Breast epithelium (tissue), 3 donors: ENCODE measurements around the gene AMZ1.

ENCODE experiments used
- POLR2AphosphoS5 ChIP-seq, 3 donors: sonication (generic); formaldehyde crosslinking; IDR thresholded peaks; one replicate each; pipeline ENCODE4 v1.6.1; 2017; ENCODE audit warnings: antibody characterized with exemption in 3 of 3
- TF ChIP-seq, protein P1 (sequence below), 3 donors: fragments of 450-650 bp; IDR thresholded peaks; one replicate each; pipeline ENCODE4 v1.5.1; 2016 to 2017; ENCODE audit warnings: antibody characterized with exemption in 3 of 3, mild to moderate bottlenecking in 3 of 3, moderate library complexity in 3 of 3

DNA sequence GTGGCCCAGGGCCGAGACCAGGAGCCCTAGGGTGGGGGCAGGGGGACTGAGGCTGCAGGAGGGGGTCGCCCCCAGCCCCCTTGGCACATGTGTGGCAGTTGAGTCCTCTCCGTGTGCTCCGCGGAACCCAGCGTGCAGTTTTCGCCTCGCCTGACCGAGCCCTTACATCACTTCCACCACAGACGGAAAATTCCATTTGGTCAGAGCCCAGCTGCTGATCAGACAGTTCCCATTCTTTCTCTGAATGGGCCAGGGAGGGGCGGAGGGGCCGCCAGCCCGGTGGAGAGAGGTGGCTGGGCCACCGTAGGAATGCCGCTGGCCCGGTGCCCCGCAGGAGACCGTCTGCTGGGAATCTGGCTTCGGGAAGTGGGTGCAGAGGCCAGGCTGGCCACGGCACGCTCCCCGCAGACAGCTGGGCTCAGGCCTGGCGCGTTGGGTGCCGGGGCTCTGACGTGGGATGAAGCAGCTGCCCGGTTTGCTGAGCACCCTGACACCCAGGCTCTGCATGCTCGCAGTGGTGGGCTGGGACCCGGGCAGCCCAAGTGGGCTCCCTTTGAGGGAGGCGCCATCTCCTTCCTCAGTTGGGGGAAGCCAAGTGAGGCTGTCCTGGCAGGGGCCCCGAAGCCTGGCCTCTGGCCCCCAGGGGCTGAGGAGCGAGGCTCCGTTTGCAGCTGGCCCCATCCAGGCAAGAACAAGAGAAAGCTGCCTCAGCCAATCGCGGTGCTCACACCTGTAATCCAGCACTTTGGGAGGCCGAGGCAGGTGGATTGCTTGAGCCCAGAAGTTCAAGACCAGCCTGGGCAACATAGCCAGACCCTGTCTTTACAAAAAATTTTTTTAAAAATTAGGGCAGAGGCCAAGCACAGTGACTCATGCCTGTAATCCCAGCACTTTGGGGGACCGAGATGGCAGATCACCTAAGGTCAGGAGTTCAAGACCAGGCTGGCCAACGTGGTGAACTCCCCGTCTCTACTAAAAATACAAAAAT, 46.3 kb upstream of the AMZ1 start:
- TF ChIP-seq, protein P1, sequence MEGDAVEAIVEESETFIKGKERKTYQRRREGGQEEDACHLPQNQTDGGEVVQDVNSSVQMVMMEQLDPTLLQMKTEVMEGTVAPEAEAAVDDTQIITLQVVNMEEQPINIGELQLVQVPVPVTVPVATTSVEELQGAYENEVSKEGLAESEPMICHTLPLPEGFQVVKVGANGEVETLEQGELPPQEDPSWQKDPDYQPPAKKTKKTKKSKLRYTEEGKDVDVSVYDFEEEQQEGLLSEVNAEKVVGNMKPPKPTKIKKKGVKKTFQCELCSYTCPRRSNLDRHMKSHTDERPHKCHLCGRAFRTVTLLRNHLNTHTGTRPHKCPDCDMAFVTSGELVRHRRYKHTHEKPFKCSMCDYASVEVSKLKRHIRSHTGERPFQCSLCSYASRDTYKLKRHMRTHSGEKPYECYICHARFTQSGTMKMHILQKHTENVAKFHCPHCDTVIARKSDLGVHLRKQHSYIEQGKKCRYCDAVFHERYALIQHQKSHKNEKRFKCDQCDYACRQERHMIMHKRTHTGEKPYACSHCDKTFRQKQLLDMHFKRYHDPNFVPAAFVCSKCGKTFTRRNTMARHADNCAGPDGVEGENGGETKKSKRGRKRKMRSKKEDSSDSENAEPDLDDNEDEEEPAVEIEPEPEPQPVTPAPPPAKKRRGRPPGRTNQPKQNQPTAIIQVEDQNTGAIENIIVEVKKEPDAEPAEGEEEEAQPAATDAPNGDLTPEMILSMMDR (IDR thresholded peaks at IDR 0.05): peak in 1 of 3 donors; percentile 9
- peak; percentile 66 to 88 (median 77) for TF ChIP-seq POLR2AphosphoS5 (IDR thresholded peaks at IDR 0.05)
